HG03103 (cell line): ENCODE results near the gene UPK3B.
"Not testable (repeated sequence)": the region's sequence is repeated elsewhere in the genome, so short reads cannot be mapped to it uniquely, and the experiment has no call there.

Experiments
- ATAC-seq: cut with Tn5 transposase; IDR thresholded peaks from one replicate; pipeline ENCODE4 v1.9.1; 2021; ENCODE audit warnings: low read depth; ENCODE audit not compliant: unreplicated experiment

Gene UPK3B

DNA sequence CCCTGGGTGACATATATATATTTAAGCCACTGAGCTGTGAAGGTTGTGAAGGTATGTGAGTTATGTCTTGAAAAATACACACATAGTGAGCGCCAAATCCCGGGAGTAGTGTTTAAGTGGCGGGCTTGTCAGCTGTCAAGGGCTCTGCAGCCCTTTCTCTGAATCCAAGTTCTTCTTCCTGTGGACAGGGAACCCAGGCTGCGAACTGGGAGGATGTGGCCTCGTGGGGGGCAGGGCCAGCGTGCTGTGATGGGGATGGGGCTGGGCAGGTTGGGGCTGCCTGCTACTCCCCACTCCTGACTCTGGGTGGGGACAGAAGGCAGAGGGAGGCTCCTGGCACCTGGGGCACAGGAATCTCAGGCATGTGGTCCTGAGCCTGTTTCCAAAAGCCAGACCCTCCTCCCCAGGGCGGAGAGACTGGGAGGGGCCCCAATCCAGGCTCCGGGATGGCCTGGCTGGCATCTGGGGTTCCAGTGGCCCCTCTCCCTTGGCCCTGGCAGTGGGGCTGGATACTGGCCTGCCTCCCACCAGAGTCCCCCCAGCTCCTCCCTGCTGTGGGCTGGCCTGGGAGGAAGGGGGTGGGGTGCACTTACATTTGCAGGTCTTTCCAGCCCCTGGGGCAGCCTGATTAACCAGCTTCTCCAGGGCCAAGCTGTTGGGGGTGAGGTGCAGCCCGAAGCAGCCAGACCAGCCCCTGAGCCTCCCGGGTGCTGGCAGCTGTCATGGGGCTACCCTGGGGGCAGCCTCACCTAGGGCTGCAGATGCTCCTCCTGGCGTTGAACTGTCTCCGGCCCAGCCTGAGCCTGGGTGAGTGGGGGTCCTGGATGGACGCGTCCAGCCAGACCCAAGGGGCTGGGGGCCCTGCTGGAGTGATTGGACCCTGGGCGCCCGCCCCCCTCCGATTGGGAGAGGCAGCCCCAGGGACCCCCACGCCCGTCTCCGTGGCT is at the start of gene UPK3B:
Gene UPK3B (plus strand): TSS at position 622 of the 947 bp plus-strand sequence. CDS start 101 bp downstream, at position 723.
- no peak for ATAC-seq

GRCh38 chr7:76460767-76461166 is 49.6 kb upstream of the UPK3B start:
- ATAC-seq: not testable (repeated sequence)

DNA sequence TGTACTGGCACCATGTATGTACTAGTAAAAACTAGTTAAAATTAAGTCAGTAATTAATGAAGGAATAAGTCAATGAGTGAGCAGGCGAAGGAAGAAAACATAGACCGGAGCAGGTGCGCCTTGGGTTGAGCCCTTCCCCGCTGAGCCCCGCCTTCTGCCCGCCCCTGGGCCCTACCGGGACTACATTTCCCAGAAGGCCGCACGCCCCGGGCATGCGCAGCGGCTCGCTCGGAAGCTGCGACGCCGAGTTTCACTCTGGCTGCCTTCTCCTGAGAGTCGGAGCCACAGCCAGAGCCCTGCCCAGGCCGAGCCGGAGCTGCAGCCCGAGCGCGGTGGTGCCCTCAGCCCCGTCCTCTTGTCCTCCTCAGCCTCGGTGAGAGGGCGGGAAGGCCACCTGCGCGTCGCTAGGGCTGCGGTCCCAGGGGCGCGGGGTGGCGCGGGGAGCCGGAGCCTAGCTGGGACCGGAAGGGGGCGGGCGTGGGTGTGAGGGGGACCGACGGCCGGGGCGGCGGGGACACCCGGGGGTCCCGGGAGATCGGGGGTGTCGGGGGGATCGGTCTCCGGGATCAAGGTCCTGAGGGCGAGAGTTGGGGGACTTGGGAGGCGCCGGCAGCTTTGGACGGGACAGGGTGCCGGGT is 48.8 kb upstream of the UPK3B start, which contains the start of gene DTX2:
Gene DTX2 (plus strand): TSS at position 246 of the 638 bp plus-strand sequence. CDS start 18,801 bp downstream, outside the sequence.
- ATAC-seq: peak; percentile 97

DNA sequence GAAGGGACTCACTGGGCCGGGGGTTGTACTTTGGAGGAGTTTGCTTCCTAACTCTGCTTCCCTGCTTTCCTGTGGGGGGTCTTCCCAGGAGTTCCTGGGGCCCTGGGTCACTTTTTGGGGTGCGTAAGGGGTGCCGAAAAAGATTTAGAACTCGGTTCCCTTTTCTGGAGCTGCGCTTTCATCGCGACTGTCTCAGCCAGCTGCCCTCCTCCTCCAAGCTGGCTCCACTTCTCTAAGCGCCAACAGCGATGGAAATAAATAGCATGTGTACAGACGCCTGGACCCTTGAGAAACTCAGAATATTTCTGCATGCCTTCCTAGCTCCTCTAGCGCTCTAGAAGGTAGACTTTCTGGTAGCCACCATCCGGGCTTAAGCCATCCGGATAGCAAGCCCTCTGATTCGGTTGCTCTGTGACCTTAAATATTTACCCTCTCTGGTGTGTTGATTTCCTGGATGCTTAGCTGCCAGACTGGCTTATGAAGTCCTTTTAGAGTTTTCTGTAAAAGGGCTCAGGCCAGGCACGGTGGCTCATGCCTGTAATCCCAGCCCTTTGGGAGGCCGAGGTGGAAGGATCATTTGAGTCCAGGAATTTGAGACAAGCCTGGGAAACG is 48.0 kb upstream of the UPK3B start:
- ATAC-seq: not testable (repeated sequence)

- ATAC-seq: not testable (repeated sequence)
These were observed 45.4 kb upstream of the UPK3B start for GRCh38 chr7:76464959-76465358.

- not testable (repeated sequence) for ATAC-seq
These were observed 44.4 kb upstream of the UPK3B start for GRCh38 chr7:76465950-76466349.

- not testable (repeated sequence) for ATAC-seq
These were observed 42.5 kb upstream of the UPK3B start for GRCh38 chr7:76467743-76468404.

GRCh38 chr7:76471556-76472221 is 38.7 kb upstream of the UPK3B start:
- ATAC-seq: not testable (repeated sequence)

- ATAC-seq: not testable (repeated sequence)
These were observed 37.3 kb upstream of the UPK3B start for GRCh38 chr7:76473097-76473496.

- not testable (repeated sequence) for ATAC-seq
These were observed 34.1 kb upstream of the UPK3B start for GRCh38 chr7:76476280-76476679.

- not testable (repeated sequence) for ATAC-seq
These were observed 33.4 kb upstream of the UPK3B start for GRCh38 chr7:76476742-76477474.

DNA sequence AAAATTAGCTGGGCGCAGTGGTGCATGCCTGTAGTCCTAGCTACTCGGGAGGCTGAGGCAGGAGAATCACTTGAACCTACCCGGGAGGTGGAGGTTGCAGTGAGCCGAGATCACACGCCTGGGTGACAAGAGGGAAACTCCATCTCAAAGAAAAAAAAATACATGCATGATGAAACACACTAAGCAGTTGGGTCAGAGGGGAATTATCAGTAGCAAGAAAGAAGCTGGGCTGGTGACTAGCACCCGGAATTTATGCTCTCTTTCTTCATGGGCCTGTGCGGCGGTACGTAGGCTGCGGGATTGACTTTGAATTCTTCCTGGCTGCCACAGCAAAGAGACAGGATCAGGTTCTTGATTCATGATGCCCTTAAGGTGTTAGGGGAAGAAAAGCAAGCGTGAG is 30.7 kb upstream of the UPK3B start:
- ATAC-seq: not testable (repeated sequence)

GRCh38 chr7:76480403-76481253 is 29.7 kb upstream of the UPK3B start:
- not testable (repeated sequence) for ATAC-seq

DNA sequence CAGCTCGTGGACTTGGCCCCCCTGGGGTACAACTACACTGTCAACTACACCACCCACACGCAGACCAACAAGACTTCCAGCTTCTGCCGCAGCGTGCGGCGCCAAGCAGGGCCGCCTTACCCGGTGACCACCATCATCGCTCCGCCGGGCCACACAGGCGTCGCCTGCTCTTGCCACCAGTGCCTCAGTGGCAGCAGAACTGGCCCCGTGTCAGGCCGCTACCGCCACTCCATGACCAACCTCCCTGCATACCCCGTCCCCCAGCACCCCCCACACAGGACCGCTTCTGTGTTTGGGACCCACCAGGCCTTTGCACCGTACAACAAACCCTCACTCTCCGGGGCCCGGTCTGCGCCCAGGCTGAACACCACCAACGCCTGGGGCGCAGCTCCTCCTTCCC is 27.7 kb upstream of the UPK3B start:
- ATAC-seq: not testable (repeated sequence)

DNA sequence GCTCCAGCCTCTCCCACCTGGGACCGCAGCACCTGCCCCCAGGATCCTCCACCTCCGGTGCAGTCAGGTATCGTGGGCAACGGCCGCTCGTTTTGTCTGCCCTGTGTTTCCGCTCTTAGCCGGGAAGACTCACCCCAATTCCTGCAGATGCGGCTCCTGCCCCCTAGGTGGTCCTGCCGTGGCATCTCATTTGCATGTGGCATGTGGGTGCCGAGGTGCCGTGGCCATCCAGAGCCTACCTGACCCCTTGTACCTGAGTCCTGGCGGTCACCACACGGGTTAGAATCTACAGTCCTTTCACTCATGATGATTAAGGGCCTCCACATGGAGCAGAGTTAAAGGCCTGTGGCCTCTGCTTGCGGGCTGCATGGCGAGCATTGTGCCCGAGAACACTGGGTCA is 27.3 kb upstream of the UPK3B start:
- ATAC-seq: not testable (repeated sequence)

- not testable (repeated sequence) for ATAC-seq
These were observed 25.9 kb upstream of the UPK3B start for GRCh38 chr7:76484456-76484855.

GRCh38 chr7:76485822-76486610 is 24.3 kb upstream of the UPK3B start:
- ATAC-seq: peak; percentile 6
